Activated CD4-positive, alpha-beta T cell treated with anti-CD3 and anti-CD28 coated beads, Interleukin-2, amount 50 U/mL, for 24 hours (primary cell): ENCODE measurements around the gene BRCA2.

Experiments used
- DNase-seq, 2 donors: peaks; one replicate each; pipeline ENCODE4 v3.0.0-alpha.2; 2020; ENCODE audit warnings: low read depth in 1 of 2, low spot score in 1 of 2

BRCA2 gene

GRCh38 chr13:32426990-32427851, 111.9 kb downstream of the BRCA2 start:
- DNase-seq: peak; percentile 22 to 25

- DNase-seq: peak; percentile 68 to 75
Measured at GRCh38 chr13:32427852-32428580, 112.7 kb downstream of the BRCA2 start, which contains the start of gene N4BP2L1. TSS of gene N4BP2L1 (minus strand) at chr13:32428130. CDS start at chr13:32428082, 48 bp downstream.

- no peak for DNase-seq
Measured at GRCh38 chr13:32428581-32429432, 113.5 kb downstream of the BRCA2 start.

DNA sequence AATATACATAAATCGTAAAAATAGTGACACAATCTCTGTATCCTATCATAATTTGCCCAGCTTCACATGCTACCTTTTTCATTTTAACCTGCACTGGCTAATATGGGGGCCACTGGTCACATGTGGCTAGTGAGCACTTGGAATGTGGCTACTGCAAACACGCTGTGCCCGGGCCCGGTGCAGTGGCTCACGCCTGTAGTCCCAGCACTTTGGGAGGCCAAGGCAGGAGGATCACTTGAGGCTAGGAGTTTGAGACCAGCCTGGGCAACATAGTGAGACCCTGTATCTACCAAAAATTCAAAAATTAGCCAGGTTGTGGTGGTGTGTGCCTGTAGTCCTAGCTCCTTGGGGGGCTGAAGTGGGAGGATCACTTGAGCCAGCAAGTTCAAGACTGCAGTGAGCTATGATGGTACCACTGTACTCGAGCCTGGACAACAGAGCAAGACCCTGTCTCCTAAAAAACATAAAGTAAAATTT, 114.2 kb downstream of the BRCA2 start:
- no peak for DNase-seq

- no peak for DNase-seq
Measured at GRCh38 chr13:32430018-32430747, 114.9 kb downstream of the BRCA2 start.

GRCh38 chr13:32431361-32431760, 116.1 kb downstream of the BRCA2 start:
- no peak for DNase-seq

- no peak for DNase-seq
Measured at GRCh38 chr13:32432856-32433255, 117.5 kb downstream of the BRCA2 start.

- DNase-seq: no peak
Measured at GRCh38 chr13:32438871-32439270, 123.6 kb downstream of the BRCA2 start.

DNA sequence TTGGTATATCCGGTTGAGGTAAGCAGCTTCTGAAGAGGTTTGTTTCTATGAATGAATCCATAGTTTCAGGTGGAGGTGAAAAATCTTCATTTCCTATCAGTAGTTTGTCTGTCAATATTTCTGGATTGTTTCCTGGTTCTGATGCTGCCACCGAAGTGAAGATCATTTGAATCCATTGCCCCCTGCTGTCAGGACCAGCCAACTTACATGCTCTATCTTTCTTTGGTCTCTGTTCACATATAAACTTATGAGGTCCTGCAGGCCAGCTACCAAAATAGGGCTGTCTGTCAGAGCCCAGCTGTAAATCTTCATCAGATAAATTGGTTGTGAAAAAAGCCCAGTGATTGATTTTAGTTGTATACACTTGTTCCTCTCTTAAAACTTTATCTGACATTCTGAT, 127.8 kb downstream of the BRCA2 start:
- peak in 1 of 2 donors; percentile 13 for DNase-seq

DNA sequence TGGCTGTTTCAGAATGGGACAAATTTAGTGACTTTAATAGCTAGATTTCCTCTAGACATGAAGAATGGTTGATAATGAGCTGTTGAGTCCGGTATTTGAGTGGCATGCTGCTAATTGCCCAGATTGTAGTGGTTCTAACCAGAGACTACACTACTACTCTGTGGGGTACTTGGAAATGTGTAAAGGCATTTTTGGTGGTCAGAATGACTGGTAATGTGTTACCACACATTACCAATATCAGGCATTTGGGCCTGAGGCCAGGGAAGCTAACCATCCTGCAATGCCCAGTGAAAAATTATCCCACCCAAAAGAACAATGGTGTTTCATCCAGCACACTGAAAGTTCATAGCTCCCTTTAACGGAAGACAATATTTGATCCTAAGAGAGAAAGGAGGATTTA, 130.2 kb downstream of the BRCA2 start:
- DNase-seq: no peak

- no peak for DNase-seq
Measured at GRCh38 chr13:32446220-32446619, 130.9 kb downstream of the BRCA2 start.

DNA sequence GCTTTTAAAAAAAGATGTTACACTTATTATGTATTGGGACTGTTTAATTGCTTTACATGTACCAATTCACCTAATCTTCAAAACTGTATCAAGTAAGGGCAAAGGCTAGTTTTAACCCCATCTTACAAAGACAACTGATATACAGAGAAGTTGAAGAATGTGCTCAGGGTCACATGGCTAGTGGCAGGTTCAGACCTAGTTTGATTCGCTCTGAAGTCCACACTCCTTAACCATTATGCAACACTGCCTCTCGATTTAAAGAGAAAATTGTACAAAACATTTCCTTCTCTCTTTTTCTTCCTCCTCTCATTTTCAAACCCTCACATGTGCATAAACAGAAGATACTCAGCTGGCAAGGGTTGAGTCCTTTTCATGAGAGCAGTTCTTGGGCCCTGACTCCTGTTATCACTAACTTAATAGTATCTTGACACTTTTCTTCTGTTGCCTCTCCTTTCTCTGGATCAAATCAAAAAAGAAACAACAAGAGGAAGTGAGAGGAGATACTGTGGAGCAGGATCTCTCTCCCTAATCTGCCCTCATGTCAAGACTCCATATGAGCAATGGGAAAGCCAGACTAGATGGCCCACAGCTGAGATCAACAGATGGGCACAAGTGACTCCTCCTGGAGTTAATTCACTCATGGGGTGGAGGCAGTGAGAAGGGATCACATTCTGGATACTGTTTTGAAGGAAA, 131.6 kb downstream of the BRCA2 start:
- no peak for DNase-seq

DNA sequence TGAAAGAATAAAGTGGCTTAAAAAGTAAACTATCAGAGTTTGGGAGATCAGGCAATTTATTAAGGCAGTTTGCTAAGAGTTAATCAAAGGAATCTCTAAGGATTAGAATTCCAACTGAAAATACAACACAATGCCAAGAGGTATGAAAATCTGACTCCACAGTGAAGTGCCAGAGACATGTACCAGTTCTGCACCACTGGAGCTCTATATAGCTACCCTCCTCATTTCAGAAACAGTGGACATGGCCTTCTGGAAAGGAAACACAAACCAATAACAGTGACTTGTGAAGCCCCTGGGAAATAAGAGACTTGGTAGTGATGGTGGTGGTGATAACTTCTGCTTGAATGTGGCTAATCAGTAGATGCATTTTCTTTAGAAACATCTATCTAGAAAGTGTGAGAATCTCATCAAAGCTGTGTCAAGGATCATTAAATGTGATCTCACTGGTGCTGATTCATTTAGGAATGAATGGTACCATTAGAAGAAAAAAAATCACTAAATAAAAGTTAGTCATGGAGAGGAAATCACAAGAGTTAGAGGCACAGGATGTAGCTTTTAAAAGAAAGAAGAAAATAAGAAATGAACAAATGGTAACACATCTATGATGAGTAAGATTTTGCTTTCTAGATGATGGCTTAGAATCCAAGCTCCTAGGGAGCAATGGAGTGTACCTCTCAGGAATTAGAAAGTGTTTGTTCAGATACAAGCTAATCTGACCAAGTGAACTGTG, 132.8 kb downstream of the BRCA2 start:
- DNase-seq: no peak

DNA sequence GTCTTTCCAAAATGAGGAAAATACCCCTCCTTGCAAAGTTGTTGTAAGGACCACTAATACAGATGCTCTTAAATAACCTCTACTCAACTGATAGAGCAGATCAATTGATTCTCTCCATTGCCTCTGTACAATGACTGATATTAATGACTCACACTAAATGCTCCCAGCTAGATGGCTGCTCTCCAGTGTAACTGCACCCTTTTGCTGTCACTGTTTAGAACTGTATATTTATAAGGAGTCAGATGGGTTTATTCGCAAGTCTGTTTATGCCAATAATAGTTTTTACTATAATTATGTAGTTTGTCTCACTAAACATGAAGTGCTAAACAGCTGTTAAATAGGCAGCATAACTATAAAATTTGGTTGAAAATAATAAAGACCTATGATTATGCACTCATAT, 133.7 kb downstream of the BRCA2 start:
- no peak for DNase-seq
